Ishikawa (cell line): Measurements from ENCODE around the gene ZNF460.
A peak's percentile ranks its signal among the peaks of the same experiment; 100 is the strongest.

Source experiments
- CEBPB ChIP-seq: IDR thresholded peaks from 2 replicates; pipeline ENCODE4 v1.6.1; 2012
- CREB1 ChIP-seq: IDR thresholded peaks from 2 replicates; pipeline ENCODE4 v1.6.1; 2012; ENCODE audit warnings: low read depth
- EGR1 ChIP-seq: IDR thresholded peaks from 2 replicates; pipeline ENCODE4 v1.6.1; 2012
- EP300 ChIP-seq: IDR thresholded peaks from 2 replicates; pipeline ENCODE4 v1.6.1; 2012; ENCODE audit warnings: borderline replicate concordance
- FOXM1 ChIP-seq: IDR thresholded peaks from 2 replicates; pipeline ENCODE4 v1.6.1; 2012; ENCODE audit warnings: low read depth, borderline replicate concordance
- NFIC ChIP-seq: IDR thresholded peaks from 2 replicates; pipeline ENCODE4 v1.6.1; 2012
- RAD21 ChIP-seq: IDR thresholded peaks from 2 replicates; pipeline ENCODE4 v1.6.1; 2012; ENCODE audit warnings: low read depth
- TAF1 ChIP-seq: IDR thresholded peaks from 2 replicates; pipeline ENCODE4 v1.6.1; 2012; ENCODE audit warnings: low read depth, mild to moderate bottlenecking
- TCF12 ChIP-seq: IDR thresholded peaks from 2 replicates; pipeline ENCODE4 v1.6.1; 2012; ENCODE audit warnings: low read depth
- TEAD4 ChIP-seq: IDR thresholded peaks from 2 replicates; pipeline ENCODE4 v1.6.1; 2012
- YY1 ChIP-seq: IDR thresholded peaks from 2 replicates; pipeline ENCODE4 v1.6.1; 2012; ENCODE audit warnings: low read depth
- ZBTB7A ChIP-seq: IDR thresholded peaks from 2 replicates; pipeline ENCODE4 v1.6.1; 2012; ENCODE audit warnings: low read depth
- TF ChIP-seq, protein P1 (sequence below): IDR thresholded peaks from 2 replicates; pipeline ENCODE4 v1.6.1; 2012
- TF ChIP-seq, protein P2 (sequence below): IDR thresholded peaks from 2 replicates; pipeline ENCODE4 v1.6.1; 2012; ENCODE audit warnings: low read depth, mild to moderate bottlenecking
- TF ChIP-seq, protein P3 (sequence below): IDR thresholded peaks from 2 replicates; pipeline ENCODE4 v1.6.1; 2012

The ZNF460 gene

DNA sequence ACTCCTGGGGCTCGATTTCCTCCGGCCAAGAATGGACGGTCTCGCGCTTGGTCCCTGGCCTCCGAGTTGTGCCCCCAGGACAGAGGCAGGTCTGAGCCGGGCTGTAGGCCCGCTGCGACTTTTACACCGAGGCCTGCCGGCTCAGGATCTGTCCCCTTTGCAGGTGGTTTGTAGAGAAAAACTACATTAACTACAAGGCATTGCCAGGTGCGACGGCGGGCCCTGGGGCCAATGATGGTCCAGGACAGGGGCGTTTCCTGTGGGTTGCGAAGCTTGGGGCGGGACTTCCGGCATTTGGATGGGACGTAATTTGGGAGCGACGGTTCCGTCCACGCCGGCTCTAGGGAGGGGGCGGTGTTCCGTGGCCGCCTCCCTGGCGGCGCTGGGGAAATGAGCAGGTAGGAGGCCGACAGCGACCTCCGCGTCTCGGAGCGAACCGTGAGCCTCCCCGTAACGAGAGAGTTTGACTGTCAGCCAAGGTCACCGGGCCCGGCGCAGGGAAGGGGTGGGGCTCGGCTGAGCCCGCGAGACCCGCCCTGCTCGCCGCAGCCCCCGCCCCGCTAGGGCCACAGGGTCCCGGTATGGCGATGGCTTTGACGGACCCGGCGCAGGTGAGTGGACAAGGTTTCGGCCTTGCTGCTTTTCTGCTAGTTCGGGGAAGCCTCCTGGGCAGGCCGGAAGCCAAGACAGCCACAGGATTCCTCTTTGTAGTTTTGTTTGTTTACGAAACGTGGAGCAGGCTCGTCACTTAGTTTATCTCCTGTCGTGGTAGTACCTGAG lies 39.8 kb upstream of the ZNF460 start, which contains the start of gene ZNF805:
Gene ZNF805 (plus strand): TSS at position 322 of the 780 bp plus-strand sequence. CDS start 260 bp downstream, at position 582.
- peak; percentile 95 for TF ChIP-seq CREB1
- no peak for TF ChIP-seq NFIC
- no peak; the same call in 1 of the 2 replicates for TF ChIP-seq TCF12
- TF ChIP-seq, protein P1, sequence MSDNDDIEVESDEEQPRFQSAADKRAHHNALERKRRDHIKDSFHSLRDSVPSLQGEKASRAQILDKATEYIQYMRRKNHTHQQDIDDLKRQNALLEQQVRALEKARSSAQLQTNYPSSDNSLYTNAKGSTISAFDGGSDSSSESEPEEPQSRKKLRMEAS, result peak; percentile 86
- TF ChIP-seq EGR1, result peak; percentile 25; the same call in 1 of the 2 replicates
- TF ChIP-seq TAF1, result no peak; the same call in none of the 2 replicates
- TF ChIP-seq, protein P2, sequence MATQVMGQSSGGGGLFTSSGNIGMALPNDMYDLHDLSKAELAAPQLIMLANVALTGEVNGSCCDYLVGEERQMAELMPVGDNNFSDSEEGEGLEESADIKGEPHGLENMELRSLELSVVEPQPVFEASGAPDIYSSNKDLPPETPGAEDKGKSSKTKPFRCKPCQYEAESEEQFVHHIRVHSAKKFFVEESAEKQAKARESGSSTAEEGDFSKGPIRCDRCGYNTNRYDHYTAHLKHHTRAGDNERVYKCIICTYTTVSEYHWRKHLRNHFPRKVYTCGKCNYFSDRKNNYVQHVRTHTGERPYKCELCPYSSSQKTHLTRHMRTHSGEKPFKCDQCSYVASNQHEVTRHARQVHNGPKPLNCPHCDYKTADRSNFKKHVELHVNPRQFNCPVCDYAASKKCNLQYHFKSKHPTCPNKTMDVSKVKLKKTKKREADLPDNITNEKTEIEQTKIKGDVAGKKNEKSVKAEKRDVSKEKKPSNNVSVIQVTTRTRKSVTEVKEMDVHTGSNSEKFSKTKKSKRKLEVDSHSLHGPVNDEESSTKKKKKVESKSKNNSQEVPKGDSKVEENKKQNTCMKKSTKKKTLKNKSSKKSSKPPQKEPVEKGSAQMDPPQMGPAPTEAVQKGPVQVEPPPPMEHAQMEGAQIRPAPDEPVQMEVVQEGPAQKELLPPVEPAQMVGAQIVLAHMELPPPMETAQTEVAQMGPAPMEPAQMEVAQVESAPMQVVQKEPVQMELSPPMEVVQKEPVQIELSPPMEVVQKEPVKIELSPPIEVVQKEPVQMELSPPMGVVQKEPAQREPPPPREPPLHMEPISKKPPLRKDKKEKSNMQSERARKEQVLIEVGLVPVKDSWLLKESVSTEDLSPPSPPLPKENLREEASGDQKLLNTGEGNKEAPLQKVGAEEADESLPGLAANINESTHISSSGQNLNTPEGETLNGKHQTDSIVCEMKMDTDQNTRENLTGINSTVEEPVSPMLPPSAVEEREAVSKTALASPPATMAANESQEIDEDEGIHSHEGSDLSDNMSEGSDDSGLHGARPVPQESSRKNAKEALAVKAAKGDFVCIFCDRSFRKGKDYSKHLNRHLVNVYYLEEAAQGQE, result no peak
- no peak for TF ChIP-seq ZBTB7A
- TF ChIP-seq FOXM1, result no peak
- no peak for TF ChIP-seq TEAD4
- no peak; the same call in 1 of the 2 replicates for TF ChIP-seq YY1
- TF ChIP-seq, protein P3, sequence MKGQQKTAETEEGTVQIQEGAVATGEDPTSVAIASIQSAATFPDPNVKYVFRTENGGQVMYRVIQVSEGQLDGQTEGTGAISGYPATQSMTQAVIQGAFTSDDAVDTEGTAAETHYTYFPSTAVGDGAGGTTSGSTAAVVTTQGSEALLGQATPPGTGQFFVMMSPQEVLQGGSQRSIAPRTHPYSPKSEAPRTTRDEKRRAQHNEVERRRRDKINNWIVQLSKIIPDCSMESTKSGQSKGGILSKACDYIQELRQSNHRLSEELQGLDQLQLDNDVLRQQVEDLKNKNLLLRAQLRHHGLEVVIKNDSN, result no peak
- TF ChIP-seq EP300, result no peak
- TF ChIP-seq CEBPB, result 0 out of 2 replicates have a peak, but pooled peaks have one; percentile 28
- TF ChIP-seq RAD21, result no peak

DNA sequence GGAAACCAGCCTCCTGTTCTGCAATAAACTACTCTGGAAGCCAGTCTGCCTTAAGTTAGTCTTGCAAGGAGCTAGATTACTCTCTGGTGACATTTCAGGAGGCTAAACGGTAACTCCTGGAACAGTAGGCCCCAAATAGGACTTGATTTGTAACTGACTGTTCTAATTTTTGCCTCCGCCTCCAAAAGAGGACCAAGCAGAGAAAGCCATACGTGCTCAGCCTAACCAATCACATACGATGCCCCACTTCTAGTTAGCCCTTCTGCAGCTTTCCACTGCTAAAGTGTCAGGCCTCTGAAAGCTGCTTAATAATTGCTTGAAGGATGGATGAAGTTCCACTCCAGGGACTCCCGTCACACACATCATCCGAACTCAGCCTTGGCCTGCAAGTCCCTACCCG lies 39.1 kb upstream of the ZNF460 start:
- TF ChIP-seq EP300 (no peak), TCF12 (no peak), TEAD4 (no peak), RAD21 (no peak), EGR1 (no peak), ZBTB7A (no peak), YY1 (no peak), CEBPB (no peak), FOXM1 (no peak), TAF1 (no peak), NFIC (no peak)
- TF ChIP-seq, protein P2, result no peak
- TF ChIP-seq, protein P3, result no peak
- TF ChIP-seq, protein P1, result no peak

DNA sequence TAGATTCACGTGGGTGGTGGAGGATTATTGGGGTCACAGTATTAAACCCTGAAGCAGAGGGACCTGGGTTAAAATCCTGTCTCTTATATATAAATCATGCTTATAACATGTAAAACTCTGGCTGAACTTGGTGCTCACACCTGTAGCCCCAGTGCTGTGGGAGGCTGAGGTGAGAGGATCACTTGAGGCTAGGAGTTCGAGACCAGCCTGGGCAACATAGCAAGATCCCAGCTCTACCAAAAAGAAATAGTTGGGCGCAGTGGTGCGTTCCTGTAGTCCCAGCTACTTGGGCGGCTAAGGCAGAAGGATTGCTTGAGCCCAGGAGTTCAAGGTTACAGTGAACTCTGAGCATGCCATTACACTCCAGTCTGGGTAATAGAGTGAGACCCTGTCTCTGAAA lies 37.5 kb upstream of the ZNF460 start:
- TF ChIP-seq, protein P2, result no peak
- TF ChIP-seq ZBTB7A (no peak), EGR1 (no peak), RAD21 (no peak), EP300 (no peak), FOXM1 (no peak), NFIC (no peak), YY1 (no peak), CREB1 (no peak), TEAD4 (no peak), TCF12 (no peak), TAF1 (no peak), CEBPB (no peak)
- TF ChIP-seq, protein P3, result no peak
- TF ChIP-seq, protein P1, result no peak
